ENCODE measurements around the gene PLXNA2. TPM values are rescaled to one million over a fixed set of nuclear protein-coding genes. Genes with fewer than 3 reads are reported as not detected.
A peak's percentile ranks its signal among the peaks of the same experiment; 100 is the strongest.

Gene PLXNA2
- total and polyA plus RNA-seq, 2 of the 4 experiments (the other 2 are of a cell fraction), result 0.72 to 1.1 TPM

GRCh38 chr1:208172423-208173145 lies 71.6 kb downstream of the PLXNA2 start:
- no TSS peak for BruUV-seq (replicated peaks)
- Histone ChIP-seq H2BK120ac (ENCODE audit: low read depth, low read length) (no peak overlapping the region), H3K27me3 (ENCODE audit: control insufficient read depth, insufficient read depth, low read length) (no peaks in the 10 kb centered on the region), H3K9me3 (ENCODE audit: control insufficient read depth, insufficient read depth, low read length) (no peaks in the 10 kb centered on the region), H2AK9ac (replicated peaks; ENCODE audit: low read depth, low read length, poor library complexity) (no peak overlapping the region), H3K4ac (ENCODE audit: low read depth, low read length) (no peak overlapping the region), H3K36me3 (ENCODE audit: control insufficient read depth, insufficient read depth, low read length) (no peaks in the 10 kb centered on the region), H2BK15ac (ENCODE audit: low read depth, low read length) (no peak overlapping the region), H2BK20ac (ENCODE audit: low read depth, low read length) (no peak overlapping the region), H3K9ac (ENCODE audit: low read depth, low read length) (no peak overlapping the region), H3K4me3 (ENCODE audit: insufficient read depth, low read depth, low read length) (no peak overlapping the region), H3K27ac (ENCODE audit: insufficient read depth, low read length) (no peak overlapping the region), H4K8ac (ENCODE audit: low read depth in 2 of 2, low read length in 2 of 2) (no peak overlapping the region), H3K4me1 (ENCODE audit: control insufficient read depth, insufficient read depth, low read length) (peaks cover 8% of the 10 kb centered on the region), H2BK5ac (ENCODE audit: low read depth, low read length, poor library complexity, severe bottlenecking) (no peak overlapping the region), H3K9me1 (ENCODE audit: insufficient read depth, low read length) (peaks cover 9% of the 10 kb centered on the region), H4K91ac (ENCODE audit: insufficient read depth, low read depth, low read length) (no peak overlapping the region), H3K23ac (ENCODE audit: low read depth, low read length) (no peak overlapping the region), H4K5ac (ENCODE audit: low read depth, low read length) (no peak overlapping the region), H3K79me1 (ENCODE audit: low read depth in 1 of 2, low read length in 2 of 2) (peaks cover 0 to 20% of the 10 kb centered on the region in 2 experiments; a peak in 2 of 4 replicates), H3K18ac (ENCODE audit: low read depth, low read length) (no peak overlapping the region), H3K56ac (ENCODE audit: extremely low read depth, insufficient read depth, low read length) (no peak overlapping the region), H2AK5ac (ENCODE audit: low read depth, low read length) (no peak overlapping the region), H3K14ac (replicated peaks; ENCODE audit: low read depth, low read length) (no peak overlapping the region), H3K4me2 (ENCODE audit: low read depth, low read length) (no peak overlapping the region), H2AFZ (replicated peaks; ENCODE audit: low read length, poor library complexity) (peak overlapping the region; percentile 14), H4K20me1 (ENCODE audit: insufficient read depth, low read length) (no peaks in the 10 kb centered on the region)
- in situ Hi-C loops (cut with MboI; ENCODE audit: low sequenced_read_pairs), result no loop called here
- ChIA-PET POLR2A (ENCODE audit: unreplicated experiment) (no interaction called here), CTCF (no interaction called here)
- intact Hi-C loops (cut with micrococcal nuclease), result no loop called here
- dilution Hi-C loops (cut with HindIII; ENCODE audit: low sequenced_read_pairs, unreplicated experiment), result no loop called here
- ATAC-seq (ENCODE audit: low read depth) (peak; percentile 21; the same call in 1 of the 2 replicates), DNase-seq (peak; percentile 19)
- TF ChIP-seq RAD21 (IDR thresholded peaks at IDR 0.05; ENCODE audit: low read length), result no peak
- TF ChIP-seq RCOR1 (IDR thresholded peaks at IDR 0.05; ENCODE audit: insufficient replicate concordance, low read length), result no peak
- no peak for TF ChIP-seq CEBPB (IDR thresholded peaks at IDR 0.05; ENCODE audit: low read depth, low read length)
- TF ChIP-seq MAFK (IDR thresholded peaks at IDR 0.05; ENCODE audit: low read depth, low read length), result no peak
- no peak for TF ChIP-seq NFE2L2 (IDR thresholded peaks at IDR 0.05; ENCODE audit: low read depth, low read length)
- TF ChIP-seq, protein P1, sequence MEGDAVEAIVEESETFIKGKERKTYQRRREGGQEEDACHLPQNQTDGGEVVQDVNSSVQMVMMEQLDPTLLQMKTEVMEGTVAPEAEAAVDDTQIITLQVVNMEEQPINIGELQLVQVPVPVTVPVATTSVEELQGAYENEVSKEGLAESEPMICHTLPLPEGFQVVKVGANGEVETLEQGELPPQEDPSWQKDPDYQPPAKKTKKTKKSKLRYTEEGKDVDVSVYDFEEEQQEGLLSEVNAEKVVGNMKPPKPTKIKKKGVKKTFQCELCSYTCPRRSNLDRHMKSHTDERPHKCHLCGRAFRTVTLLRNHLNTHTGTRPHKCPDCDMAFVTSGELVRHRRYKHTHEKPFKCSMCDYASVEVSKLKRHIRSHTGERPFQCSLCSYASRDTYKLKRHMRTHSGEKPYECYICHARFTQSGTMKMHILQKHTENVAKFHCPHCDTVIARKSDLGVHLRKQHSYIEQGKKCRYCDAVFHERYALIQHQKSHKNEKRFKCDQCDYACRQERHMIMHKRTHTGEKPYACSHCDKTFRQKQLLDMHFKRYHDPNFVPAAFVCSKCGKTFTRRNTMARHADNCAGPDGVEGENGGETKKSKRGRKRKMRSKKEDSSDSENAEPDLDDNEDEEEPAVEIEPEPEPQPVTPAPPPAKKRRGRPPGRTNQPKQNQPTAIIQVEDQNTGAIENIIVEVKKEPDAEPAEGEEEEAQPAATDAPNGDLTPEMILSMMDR (conservative IDR thresholded peaks at IDR 0.05; ENCODE audit: low read depth, low read length), result no peak
- TF ChIP-seq MXI1 (IDR thresholded peaks at IDR 0.05; ENCODE audit: borderline replicate concordance, low read depth, low read length), result no peak
- TF ChIP-seq SMC3 (IDR thresholded peaks at IDR 0.05; ENCODE audit: low read depth, low read length), result no peak
- TF ChIP-seq, protein P2, sequence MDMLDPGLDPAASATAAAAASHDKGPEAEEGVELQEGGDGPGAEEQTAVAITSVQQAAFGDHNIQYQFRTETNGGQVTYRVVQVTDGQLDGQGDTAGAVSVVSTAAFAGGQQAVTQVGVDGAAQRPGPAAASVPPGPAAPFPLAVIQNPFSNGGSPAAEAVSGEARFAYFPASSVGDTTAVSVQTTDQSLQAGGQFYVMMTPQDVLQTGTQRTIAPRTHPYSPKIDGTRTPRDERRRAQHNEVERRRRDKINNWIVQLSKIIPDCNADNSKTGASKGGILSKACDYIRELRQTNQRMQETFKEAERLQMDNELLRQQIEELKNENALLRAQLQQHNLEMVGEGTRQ (IDR thresholded peaks at IDR 0.05; ENCODE audit: low read depth, low read length), result no peak
- WGBS, 2 experiments (ENCODE audit: extremely low coverage in 2 of 2, insufficient read length in 1 of 2), result 0% methylated on average over 1 of the region's 6 CpGs; no CpG with 5 or more reads in 1 of the 2 experiments
